BLaER1 (cell line): Measurements from ENCODE around the gene ST8SIA2.

Source experiments
- H3K27ac ChIP-seq: shearing (Covaris generic); formaldehyde crosslinking; 2 replicates; pipeline ENCODE4 v1.8.1; 2022
- H3K27me3 ChIP-seq: shearing (Covaris generic); formaldehyde crosslinking; 2 replicates; pipeline ENCODE4 v1.8.1; 2022
- H3K36me3 ChIP-seq: shearing (Covaris generic); formaldehyde crosslinking; 2 replicates; pipeline ENCODE4 v1.8.1; 2022
- H3K4me1 ChIP-seq: shearing (Covaris generic); formaldehyde crosslinking; 2 replicates; pipeline ENCODE4 v1.8.1; 2022
- H3K4me2 ChIP-seq: shearing (Covaris generic); formaldehyde crosslinking; 2 replicates; pipeline ENCODE4 v1.8.1; 2022
- H3K4me3 ChIP-seq: shearing (Covaris generic); formaldehyde crosslinking; 2 replicates; pipeline ENCODE4 v1.8.1; 2022
- H3K9ac ChIP-seq: shearing (Covaris generic); formaldehyde crosslinking; 2 replicates; pipeline ENCODE4 v1.8.1; 2022
- H3K9me3 ChIP-seq: shearing (Covaris generic); formaldehyde crosslinking; 2 replicates; pipeline ENCODE4 v1.8.1; 2022
- H4K20me1 ChIP-seq: shearing (Covaris generic); formaldehyde crosslinking; 2 replicates; pipeline ENCODE4 v1.8.1; 2022
- Cebpa-rat ChIP-seq: shearing (Covaris generic); IDR thresholded peaks from 2 replicates; pipeline ENCODE4 v1.8.1; 2022

ST8SIA2 gene

DNA sequence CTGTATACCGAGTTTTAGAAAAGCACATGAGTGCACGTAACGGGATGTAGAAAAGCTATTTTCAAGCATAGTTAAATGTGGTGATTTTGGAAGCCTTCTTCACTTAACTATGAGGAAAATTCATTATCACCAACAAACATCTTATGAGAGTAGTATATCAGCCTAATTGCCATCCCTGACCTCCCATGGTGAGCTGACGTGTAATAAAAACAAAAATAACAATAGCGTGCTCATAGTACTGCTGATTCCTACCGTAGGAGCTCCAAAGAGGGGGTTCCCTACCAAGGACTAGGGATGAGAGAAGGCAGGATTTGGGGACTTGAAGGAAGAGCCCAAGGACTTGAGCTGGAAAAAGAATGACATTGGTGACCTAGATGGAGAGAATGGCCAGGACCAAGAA lies 16.9 kb downstream of the ST8SIA2 start:
- Histone ChIP-seq H3K4me3 (no peak overlapping the region), H3K9me3 (no peaks in the 10 kb centered on the region), H4K20me1 (peaks cover 70% of the 10 kb centered on the region), H3K27ac (no peak overlapping the region), H3K36me3 (peaks cover 60% of the 10 kb centered on the region), H3K4me2 (peak overlapping the region; percentile 15), H3K4me1 (peaks cover 18% of the 10 kb centered on the region), H3K27me3 (no peaks in the 10 kb centered on the region), H3K9ac (no peak overlapping the region)
- no peak for TF ChIP-seq Cebpa-rat

DNA sequence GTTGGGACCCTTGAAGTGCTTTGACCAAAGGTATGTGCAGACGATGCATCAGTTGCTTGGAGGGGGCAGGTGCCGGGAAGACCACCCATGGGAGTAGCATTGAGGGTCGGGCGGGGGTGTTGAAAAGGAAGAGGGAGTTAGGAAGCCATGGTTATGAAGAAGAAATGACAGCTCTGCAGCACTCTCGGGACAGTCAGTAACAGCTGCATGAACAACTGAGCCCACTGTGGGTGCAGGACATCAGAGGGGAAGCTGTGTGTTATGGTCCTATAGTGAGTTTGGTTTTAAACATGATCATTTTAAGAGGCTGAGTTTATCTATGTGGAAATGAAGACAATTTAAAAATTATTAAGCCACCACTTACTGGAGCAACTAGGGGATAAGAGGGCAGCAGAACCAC lies 17.6 kb downstream of the ST8SIA2 start:
- Histone ChIP-seq H4K20me1 (peaks cover 63% of the 10 kb centered on the region), H3K9ac (no peak overlapping the region), H3K27me3 (no peaks in the 10 kb centered on the region), H3K27ac (no peak overlapping the region; the same call in 1 of the 2 replicates), H3K4me3 (no peak overlapping the region), H3K9me3 (no peaks in the 10 kb centered on the region), H3K4me2 (peak overlapping the region; percentile 15), H3K4me1 (peaks cover 18% of the 10 kb centered on the region), H3K36me3 (peaks cover 58% of the 10 kb centered on the region)
- no peak for TF ChIP-seq Cebpa-rat

DNA sequence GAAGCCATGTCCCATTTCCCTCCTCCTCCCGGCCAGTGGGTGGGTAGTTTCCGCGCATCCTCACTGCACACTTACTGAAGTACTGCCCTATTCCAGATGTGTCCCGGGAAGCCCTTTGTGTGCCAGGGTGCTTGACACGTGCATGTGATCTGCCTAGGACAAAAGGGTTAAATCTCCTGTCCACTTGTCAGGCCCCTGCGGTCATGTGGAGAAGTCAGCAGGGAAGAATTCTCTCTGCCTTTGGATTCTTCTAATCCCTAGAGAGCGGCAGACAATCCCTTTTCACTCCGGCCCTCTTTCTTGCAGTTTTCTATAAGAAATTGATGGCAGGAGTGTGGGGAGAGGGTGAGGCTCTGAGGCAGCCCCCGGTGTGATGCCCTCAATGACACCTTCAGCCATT lies 19.8 kb downstream of the ST8SIA2 start:
- H3K4me2 ChIP-seq, result no peak overlapping the region
- H3K4me3 ChIP-seq, result no peak overlapping the region
- no peak overlapping the region for H3K9ac ChIP-seq
- peaks cover 44% of the 10 kb centered on the region for H4K20me1 ChIP-seq
- H3K9me3 ChIP-seq, result no peaks in the 10 kb centered on the region
- no peaks in the 10 kb centered on the region for H3K27me3 ChIP-seq
- no peak overlapping the region for H3K27ac ChIP-seq
- peaks cover 27% of the 10 kb centered on the region for H3K4me1 ChIP-seq
- H3K36me3 ChIP-seq, result peaks cover 60% of the 10 kb centered on the region
- no peak for TF ChIP-seq Cebpa-rat

DNA sequence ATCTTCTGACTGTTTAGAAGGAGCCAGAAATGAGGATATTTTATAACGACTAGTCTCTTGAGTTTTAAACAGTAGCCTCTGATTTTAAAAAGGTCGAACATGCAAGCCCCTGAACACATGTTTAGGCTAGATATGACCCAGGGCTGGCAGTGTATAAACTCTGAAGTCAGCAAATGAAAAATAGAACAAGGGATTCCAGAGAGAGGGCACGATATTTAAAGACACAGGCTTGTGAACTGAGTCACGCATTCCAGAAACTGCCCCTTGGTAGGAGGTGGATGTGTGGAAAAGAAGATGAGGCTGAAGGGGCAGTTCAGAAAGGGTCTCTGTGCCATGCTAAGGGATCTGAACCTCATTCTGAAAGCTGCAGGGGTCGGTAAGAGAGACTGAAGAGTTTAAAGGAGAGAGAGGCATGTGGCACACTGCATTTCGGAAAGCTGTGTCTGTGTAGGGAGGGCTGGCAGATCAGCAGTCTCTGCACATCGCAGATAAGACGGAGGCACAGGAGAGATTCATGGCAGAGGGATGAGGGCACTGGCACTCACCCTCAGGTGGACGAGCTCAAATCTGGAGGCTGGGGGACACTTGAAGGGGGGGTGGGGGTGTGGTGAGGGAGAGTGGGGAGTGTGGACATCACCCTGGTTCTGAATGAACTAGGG lies 22.1 kb downstream of the ST8SIA2 start:
- peaks cover 22% of the 10 kb centered on the region for H3K4me1 ChIP-seq
- TF ChIP-seq Cebpa-rat, result no peak
- H3K9ac ChIP-seq, result no peak overlapping the region
- H3K27me3 ChIP-seq, result no peaks in the 10 kb centered on the region
- no peaks in the 10 kb centered on the region for H3K9me3 ChIP-seq
- H3K27ac ChIP-seq, result no peak overlapping the region
- H3K36me3 ChIP-seq, result peaks cover 59% of the 10 kb centered on the region
- H3K4me3 ChIP-seq, result no peak overlapping the region
- H4K20me1 ChIP-seq, result peaks cover 34% of the 10 kb centered on the region
- H3K4me2 ChIP-seq, result no peak overlapping the region

DNA sequence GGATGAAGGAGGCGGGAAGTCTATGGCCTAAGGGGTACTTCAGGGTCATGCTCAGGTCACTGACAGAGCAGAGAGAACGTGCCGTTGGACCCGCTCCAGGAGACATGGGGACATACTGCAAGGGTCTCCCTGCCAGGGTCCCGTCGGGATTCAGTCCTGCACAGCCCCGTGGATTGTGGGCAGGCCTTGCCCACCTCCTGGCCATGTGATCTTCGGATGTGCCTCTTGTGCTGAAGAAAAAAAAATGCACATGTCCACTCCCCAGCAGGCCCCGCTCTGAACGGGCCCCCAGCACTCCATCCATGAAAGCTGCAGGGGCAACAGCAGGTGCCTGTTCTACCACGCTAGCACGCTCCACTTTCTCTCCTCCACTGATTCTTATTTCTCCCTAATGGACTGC lies 22.9 kb downstream of the ST8SIA2 start:
- Histone ChIP-seq H3K36me3 (peaks cover 62% of the 10 kb centered on the region), H3K9ac (no peak overlapping the region), H4K20me1 (peaks cover 26% of the 10 kb centered on the region), H3K4me3 (no peak overlapping the region), H3K27me3 (no peaks in the 10 kb centered on the region), H3K27ac (no peak overlapping the region), H3K4me2 (no peak overlapping the region), H3K4me1 (peaks cover 14% of the 10 kb centered on the region), H3K9me3 (no peaks in the 10 kb centered on the region)
- no peak for TF ChIP-seq Cebpa-rat

DNA sequence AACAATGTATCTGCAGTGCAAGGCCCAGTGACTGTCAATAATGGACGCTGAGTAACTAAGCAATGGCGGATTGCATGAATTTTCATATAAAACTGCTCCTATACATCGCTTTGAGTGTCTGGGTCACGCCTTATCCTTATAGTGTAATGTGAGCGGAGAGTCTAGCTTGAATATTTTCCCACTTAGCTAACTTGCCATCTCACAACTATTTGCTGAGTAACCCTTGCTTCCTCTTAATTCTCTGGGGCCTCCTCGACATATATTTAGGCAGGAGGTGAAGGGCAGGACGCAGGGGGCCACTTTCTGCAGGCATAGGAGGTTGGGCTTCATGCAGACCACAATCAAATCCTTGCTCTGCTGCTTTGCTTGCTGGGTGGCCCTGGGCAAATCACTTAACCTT lies 24.0 kb downstream of the ST8SIA2 start:
- Histone ChIP-seq H3K27ac (no peak overlapping the region), H4K20me1 (0 out of 2 replicates have a peak, but pooled peaks cover 15% of the 10 kb centered on the region), H3K9ac (no peak overlapping the region), H3K4me2 (no peak overlapping the region), H3K27me3 (no peaks in the 10 kb centered on the region), H3K9me3 (no peaks in the 10 kb centered on the region), H3K36me3 (peaks cover 73% of the 10 kb centered on the region), H3K4me3 (no peak overlapping the region), H3K4me1 (peaks cover 10% of the 10 kb centered on the region)
- TF ChIP-seq Cebpa-rat, result no peak

DNA sequence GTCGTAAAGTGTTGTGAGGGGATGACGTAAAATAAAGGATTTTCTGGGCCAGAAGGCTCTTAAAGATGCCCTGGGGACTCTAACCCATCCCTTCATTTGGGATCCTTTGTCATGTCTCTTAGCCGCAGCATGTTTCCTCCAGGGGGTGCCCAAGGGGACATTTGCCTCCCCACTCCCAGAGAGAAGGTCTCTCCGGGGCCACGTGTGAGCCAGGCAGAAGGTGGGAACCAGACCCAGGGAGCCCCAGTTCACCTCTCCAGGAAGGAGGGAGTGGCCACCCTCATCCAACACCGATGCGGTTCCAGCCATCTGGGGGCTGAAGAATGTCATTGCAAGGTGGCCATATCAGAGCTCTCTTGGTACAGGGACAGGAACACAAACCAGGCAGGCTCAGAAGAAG lies 25.2 kb downstream of the ST8SIA2 start:
- Histone ChIP-seq H3K4me3 (no peak overlapping the region), H3K9me3 (no peaks in the 10 kb centered on the region), H3K9ac (no peak overlapping the region), H3K4me1 (peaks cover 10% of the 10 kb centered on the region), H3K27ac (no peak overlapping the region), H3K4me2 (no peak overlapping the region), H3K27me3 (no peaks in the 10 kb centered on the region), H4K20me1 (0 out of 2 replicates have a peak, but pooled peaks cover 12% of the 10 kb centered on the region), H3K36me3 (peaks cover 72% of the 10 kb centered on the region)
- no peak for TF ChIP-seq Cebpa-rat

DNA sequence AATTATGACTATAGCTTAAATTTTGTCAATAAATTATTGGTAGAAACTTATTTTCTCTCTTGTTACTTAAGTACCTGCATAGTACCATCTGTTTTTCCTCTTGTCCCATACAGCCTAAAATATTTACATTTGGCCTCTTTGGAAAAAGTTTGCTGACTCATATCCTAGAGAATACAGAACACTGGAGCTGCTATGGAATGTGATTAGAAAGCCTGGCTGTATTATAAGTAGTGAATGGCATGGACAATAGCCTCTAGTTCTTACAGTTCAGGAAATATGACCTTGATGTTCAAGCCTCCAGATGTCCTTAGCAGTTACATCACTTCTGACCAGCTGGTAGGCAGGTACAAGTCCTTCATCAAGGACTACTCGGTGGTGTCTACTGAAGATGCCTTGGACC lies 28.3 kb downstream of the ST8SIA2 start:
- no peak for TF ChIP-seq Cebpa-rat
- Histone ChIP-seq H3K27ac (no peak overlapping the region), H3K27me3 (no peaks in the 10 kb centered on the region), H4K20me1 (peaks cover 28% of the 10 kb centered on the region), H3K4me1 (peaks cover 31% of the 10 kb centered on the region), H3K9ac (no peak overlapping the region), H3K36me3 (peaks cover 43% of the 10 kb centered on the region), H3K4me2 (no peak overlapping the region), H3K9me3 (no peaks in the 10 kb centered on the region), H3K4me3 (no peak overlapping the region)

DNA sequence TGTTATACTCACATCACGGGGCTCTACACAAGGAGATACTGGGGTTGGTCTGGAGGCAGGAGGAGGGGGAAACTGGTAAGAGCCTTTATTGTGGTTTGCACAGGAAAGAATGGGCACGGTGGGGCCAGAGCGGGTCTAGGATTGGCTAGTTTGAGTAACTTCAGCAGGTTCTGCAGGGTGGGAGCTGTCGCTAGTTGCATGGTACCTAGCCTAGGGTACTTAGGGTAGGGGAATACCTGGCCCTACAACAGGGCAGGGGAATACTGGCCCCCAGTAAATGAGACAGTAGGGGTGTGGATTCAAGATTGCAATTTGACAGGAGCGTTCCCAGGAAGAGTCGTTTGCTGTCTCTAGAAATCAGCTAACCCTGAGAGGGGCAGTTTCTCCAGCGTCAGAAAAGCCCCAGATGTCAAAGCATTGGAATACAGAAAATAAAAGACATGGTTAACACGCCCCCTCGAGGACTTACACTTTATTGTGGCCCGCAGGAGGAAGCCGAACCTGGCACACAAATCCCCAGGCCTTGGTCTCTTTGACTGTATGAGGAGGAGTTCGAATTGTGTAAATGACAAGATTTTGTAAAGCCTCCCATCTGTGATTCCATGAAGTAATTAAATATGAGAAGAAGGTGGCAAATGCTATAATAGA lies 32.0 kb downstream of the ST8SIA2 start:
- peak overlapping the region; percentile 66 for H3K4me2 ChIP-seq
- no peaks in the 10 kb centered on the region for H3K27me3 ChIP-seq
- no peak overlapping the region for H3K27ac ChIP-seq
- no peak overlapping the region for H3K9ac ChIP-seq
- H3K9me3 ChIP-seq, result no peaks in the 10 kb centered on the region
- H3K4me3 ChIP-seq, result no peak overlapping the region
- peaks cover 25% of the 10 kb centered on the region for H4K20me1 ChIP-seq
- peaks cover 35% of the 10 kb centered on the region for H3K36me3 ChIP-seq
- peaks cover 28% of the 10 kb centered on the region for H3K4me1 ChIP-seq
- no peak for TF ChIP-seq Cebpa-rat

DNA sequence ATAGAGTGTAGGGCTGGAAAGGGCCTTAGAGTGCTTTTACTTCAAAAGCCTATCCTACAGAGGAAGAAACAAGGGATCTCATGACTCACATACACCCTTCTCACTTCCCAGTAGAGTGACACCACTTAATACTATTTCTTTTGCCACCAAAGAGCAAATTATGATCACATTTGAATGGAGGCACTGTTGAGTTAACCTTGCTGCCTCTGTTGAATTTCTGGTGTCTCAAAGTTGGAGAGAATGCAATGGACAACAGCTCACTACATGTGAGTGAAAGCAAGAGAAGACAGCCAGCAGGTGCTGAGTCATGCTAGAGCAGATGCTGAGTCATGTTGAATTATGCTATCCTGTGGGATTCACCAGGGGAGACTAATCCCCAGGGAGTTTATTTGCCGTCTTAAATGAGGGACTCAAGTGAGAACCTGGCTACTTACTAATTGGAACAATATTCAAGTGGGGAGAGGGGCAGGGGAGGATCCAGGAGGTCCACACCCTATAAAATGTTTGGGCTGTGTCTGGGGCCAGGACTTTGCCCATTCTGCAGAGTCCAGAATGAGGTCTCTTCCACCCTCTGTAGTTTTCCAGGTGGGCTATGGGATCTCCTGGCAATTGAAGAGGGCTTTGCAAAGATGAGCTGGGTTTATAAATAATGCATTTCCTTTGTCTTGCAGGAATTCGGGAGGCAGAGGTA lies 35.8 kb downstream of the ST8SIA2 start:
- H3K4me1 ChIP-seq, result peaks cover 26% of the 10 kb centered on the region
- no peak overlapping the region for H3K9ac ChIP-seq
- peaks cover 53% of the 10 kb centered on the region for H3K36me3 ChIP-seq
- H3K4me2 ChIP-seq, result no peak overlapping the region
- no peak for TF ChIP-seq Cebpa-rat
- H4K20me1 ChIP-seq, result peaks cover 25% of the 10 kb centered on the region
- H3K27me3 ChIP-seq, result no peaks in the 10 kb centered on the region; the same call in 1 of the 2 replicates
- H3K9me3 ChIP-seq, result no peaks in the 10 kb centered on the region
- H3K4me3 ChIP-seq, result no peak overlapping the region
- H3K27ac ChIP-seq, result no peak overlapping the region
